ENCODE measurements around the gene PIK3R4.

The PIK3R4 gene

GRCh38 chr3:130640027-130640426 is 106.6 kb downstream of the PIK3R4 start:
- no peak for DNase-seq (ENCODE audit: low spot score)

- DNase-seq (ENCODE audit: low spot score): no peak
These were observed 110.0 kb downstream of the PIK3R4 start for GRCh38 chr3:130636480-130637234.

DNA sequence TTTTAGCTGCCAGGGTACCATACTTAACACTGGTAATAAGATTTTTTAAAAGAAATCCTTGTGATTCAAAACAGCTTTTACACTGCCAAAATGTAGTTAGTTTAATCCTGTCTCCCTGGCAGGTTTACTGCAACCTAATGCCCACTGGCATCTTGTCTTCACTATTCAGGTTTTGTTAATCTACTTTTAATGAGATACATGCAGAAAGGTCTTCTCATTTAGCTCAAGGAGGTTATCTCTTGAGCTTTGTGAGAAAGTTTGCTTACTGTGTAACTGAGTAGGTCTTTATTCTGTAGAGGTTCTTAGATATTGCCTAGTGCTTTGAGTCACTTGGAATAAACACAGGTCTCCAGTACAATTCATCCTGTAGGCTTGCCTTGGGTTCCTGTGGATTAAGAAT is 110.7 kb downstream of the PIK3R4 start:
- DNase-seq (ENCODE audit: low spot score): no peak

DNA sequence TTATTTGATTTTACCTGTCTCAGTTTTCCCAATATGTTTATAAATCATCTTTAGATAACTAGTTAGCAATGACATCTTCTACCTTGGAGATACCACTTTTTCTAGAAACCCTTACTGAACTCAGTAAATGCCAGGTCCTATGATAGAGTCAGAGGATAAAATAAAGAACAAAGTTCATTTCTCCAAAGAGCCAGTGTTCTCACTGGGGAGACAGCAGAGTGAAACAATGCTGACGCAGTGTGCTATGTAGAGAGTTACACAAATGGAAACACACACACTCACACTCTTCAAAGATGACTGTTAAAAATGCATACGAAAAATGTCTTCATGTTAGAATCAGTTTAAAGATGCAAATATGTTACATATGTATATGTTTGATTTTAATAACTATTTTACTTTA is 111.3 kb downstream of the PIK3R4 start:
- no peak for DNase-seq (ENCODE audit: low spot score)
